OCI-LY7 (cell line): ENCODE measurements around the gene CCSER2.

Source experiments
- CTCF ChIP-seq: fragments of 200-600 bp; sonication (generic); conservative IDR thresholded peaks from 2 replicates; pipeline ENCODE4 v1.5.1; 2014; ENCODE audit warnings: mild to moderate bottlenecking, antibody characterized with exemption, low read length, moderate library complexity, mixed read lengths
- EZH2phosphoT487 ChIP-seq: fragments of 200-600 bp; sonication (generic); IDR thresholded peaks from 2 replicates; pipeline ENCODE4 v1.6.1; 2018; ENCODE audit warnings: low read depth, borderline replicate concordance, mild to moderate bottlenecking, mixed run types, antibody characterized with exemption, low read length, moderate library complexity, mixed read lengths

DNA sequence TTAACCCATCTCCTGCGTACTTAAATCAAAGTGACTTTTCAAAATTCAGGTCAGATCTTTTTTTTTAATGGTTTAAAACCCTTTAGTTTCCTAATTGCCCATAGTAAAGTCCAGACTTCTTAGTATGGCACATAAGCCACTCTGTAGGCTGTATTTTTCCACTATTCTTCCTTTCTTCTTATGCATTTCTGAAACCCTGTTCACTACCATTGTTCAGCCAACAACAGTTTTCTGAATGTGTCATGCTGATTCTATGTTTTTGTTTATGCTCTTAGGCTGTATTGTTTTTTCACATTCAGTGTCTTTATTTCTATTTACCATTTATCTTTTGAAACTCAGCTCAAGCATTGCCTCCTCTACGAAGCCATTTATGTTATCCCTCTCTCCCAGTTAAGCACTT lies 26.7 kb downstream of the CCSER2 start:
- TF ChIP-seq CTCF (no peak), EZH2phosphoT487 (no peak)
